ENCODE data around the gene ITCH.

Gene ITCH

GRCh38 chr20:34532756-34533155, 169.7 kb downstream of the ITCH start:
- DNase-seq (ENCODE audit: low read depth): no peak

DNA sequence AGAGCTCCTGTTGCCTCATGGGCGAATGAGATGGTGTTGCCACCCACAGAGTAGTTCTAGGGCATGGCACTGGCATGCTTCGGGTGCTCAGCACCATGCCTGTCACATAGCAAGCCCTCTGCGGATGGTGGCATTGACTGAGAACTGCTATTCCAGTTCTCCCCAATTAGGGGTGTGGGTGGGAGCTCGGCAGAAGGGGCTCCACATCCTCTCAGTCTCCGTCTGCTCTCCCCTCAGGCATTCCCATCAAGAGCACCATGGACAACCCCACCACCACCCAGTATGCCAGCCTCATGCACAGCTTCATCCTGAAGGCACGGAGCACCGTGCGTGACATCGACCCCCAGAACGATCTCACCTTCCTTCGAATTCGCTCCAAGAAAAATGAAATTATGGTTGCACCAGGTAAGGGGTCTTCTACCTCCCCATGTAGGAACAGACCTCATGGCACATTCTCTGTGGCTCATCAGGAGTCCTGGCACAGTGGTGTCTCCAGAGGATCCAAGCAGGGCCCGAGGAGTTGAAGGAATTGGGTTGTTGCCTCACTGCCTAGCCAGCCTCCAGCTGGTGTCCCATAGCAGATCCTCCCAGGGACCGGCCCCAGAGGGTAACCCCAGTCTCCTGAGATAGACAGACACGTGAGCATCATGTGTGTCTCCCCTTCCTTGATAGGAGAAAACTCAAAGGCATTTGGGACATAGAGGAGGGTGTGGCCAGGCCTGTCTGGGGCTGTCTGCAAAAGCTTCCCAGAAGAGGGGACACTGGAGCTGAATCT, 171.5 kb downstream of the ITCH start:
- no peak for DNase-seq (ENCODE audit: low read depth)

GRCh38 chr20:34535301-34535840, 172.3 kb downstream of the ITCH start:
- DNase-seq (ENCODE audit: low read depth): no peak

GRCh38 chr20:34535857-34536256, 172.8 kb downstream of the ITCH start:
- DNase-seq (ENCODE audit: low read depth): no peak

GRCh38 chr20:34536798-34537394, 173.8 kb downstream of the ITCH start:
- DNase-seq (ENCODE audit: low read depth): no peak

DNA sequence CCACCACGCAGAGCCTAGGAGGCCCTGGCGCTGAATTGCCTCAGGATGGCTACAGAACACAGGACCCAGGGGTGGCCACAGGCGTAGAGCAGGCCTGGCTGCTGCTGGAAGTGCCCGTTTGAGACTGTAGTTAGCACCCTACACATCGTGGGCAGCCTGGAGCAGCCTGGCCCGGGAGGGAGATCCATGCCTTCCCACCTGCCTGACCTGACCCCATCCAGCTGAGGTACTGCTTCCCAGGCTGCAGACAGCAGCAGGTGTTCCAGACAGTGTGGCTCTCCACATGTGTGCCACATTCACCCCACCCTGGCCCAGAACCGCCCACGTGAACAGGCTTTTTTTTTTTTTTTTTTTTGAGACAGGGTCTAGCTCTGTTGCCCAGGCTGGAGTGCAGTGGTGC, 174.6 kb downstream of the ITCH start:
- no peak for DNase-seq (ENCODE audit: low read depth)

DNA sequence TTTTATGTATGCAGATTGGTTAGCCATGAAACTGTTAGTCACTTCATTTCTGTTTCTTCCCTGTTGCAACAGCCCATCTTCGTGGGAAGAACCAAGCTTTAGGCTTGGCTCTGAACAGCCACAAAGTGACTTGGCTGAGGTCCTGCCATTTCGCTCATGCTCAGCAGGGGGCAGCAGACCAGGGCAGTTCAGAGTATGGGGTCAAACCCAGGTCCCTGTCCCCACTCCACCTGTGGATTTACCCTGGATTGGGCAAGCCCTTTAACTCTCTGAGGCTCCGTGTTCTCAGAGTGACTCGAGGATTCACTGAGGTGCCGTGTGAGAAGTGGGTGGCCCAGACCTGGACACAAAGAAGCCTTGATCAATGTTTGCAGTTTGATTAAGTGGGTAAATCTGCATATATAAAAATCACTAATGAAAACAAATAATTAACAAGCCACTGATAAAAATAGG, 175.6 kb downstream of the ITCH start:
- no peak for DNase-seq (ENCODE audit: low read depth)

DNA sequence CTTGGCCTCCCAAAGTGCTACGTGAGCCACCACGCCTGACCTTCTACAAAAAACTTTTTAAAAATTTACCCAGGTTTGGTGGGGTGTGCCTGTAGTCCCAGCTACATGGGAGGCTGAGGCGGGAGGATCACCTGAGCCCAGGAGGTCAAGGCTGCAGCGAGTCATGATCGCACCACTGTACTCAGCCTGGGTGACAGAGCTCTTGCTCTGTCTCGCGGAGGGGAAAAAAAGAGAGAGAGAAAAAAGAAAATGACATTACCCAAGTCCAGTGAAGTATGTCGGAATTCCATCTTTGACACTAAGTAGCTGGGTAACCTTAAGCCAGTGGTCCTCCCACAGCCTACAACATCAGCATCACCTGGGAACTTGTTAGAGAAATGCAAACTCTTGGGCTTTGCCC, 176.7 kb downstream of the ITCH start:
- no peak for DNase-seq (ENCODE audit: low read depth)

DNA sequence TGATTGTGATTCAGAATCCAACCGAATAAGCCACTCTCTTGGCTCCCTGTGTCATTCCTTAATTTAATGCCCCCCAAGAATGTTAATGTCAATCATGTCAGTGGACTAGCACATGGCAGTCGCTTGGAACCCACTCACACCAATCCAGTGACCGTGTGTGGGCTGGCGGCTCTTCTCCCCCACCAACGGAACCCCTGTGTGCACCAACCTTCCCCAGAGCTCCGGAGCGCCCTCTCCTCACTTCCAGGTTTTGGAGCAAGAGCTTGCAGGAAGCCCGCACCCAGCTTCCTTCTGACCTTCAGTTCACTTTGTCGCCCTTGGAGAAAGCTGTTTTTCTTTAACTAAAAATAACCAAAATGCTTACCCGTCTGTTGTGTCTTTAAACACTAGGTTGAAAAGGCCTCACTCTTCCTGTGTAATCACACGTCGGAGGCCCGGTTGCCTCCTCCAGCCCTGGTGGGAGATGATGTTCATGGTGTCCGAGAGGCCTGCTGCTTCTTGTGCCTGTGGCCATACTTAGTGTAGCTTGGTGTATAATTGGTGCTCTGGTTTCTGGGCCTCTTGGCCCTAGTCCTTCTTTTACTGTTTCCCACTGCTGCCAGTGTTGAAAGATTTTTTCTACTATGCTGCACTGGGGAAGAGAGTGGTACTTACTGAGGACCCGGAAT, 177.7 kb downstream of the ITCH start:
- no peak for DNase-seq (ENCODE audit: low read depth)

GRCh38 chr20:34541264-34541901, 178.3 kb downstream of the ITCH start:
- no peak for DNase-seq (ENCODE audit: low read depth)

GRCh38 chr20:34541917-34542316, 178.8 kb downstream of the ITCH start:
- DNase-seq (ENCODE audit: low read depth): no peak

GRCh38 chr20:34542439-34542838, 179.4 kb downstream of the ITCH start:
- no peak for DNase-seq (ENCODE audit: low read depth)

DNA sequence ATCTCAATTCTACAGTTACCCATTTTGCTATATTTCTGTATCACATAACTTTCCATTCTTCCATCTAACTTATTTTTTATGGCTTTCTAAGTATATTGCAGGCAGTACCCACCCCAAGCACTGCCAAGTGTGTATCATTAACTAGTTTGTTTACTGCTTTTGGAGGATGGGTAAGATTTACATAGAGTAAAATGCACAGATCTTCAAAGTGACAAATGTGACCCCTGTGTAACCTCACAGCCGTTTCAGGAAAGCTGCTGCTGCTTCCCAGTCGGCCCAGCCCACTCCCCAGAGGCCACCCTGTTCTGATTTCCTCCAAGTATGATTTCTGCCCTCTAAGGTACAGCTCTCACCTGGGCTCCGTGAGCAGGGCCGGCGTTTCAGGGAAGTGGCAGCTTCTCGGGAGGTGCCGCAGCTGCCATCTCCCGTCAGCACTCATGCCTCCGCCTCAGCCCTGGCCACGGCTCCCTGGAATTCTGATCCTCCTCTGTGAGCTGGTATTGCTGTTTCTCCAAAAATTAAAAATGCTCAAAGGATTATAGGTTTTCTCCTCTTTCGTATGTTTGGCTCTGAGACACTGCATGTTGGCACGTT, 180.5 kb downstream of the ITCH start:
- DNase-seq (ENCODE audit: low read depth): no peak

DNA sequence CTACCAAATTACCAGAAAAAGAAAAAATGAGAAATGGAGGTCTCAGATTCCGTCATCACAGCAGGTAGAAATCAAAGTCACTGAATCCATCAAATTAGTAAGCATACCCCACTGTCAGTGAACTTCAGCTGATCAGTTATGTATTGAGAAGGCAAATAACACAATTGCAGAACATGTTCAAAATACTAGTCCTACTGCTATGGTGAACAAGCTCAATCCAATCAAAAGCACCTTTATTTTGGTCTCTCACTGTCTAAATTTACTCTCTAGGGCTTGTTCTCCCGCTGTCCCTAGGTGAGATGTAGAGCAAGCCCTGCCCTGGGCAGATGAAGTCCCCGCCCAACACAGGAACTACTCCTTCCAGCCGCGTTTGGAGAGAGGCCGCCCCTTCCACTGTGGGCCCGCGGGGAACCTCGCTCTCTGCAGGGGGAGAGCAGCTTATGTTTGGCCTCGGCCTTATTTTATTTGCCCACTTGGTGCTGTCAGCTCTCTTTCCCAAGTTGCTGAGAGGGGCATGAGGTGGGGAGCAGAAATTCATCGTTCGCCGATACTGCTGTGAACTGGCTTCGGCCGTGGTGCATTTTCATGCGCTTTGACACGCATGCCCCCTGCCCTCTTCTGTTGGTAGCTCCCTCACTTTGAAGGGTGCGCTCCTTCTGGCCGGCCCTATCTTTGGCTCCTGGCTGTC, 181.2 kb downstream of the ITCH start:
- no peak for DNase-seq (ENCODE audit: low read depth)

- no peak for DNase-seq (ENCODE audit: low read depth)
These were observed 183.7 kb downstream of the ITCH start for GRCh38 chr20:34546751-34547181.

DNA sequence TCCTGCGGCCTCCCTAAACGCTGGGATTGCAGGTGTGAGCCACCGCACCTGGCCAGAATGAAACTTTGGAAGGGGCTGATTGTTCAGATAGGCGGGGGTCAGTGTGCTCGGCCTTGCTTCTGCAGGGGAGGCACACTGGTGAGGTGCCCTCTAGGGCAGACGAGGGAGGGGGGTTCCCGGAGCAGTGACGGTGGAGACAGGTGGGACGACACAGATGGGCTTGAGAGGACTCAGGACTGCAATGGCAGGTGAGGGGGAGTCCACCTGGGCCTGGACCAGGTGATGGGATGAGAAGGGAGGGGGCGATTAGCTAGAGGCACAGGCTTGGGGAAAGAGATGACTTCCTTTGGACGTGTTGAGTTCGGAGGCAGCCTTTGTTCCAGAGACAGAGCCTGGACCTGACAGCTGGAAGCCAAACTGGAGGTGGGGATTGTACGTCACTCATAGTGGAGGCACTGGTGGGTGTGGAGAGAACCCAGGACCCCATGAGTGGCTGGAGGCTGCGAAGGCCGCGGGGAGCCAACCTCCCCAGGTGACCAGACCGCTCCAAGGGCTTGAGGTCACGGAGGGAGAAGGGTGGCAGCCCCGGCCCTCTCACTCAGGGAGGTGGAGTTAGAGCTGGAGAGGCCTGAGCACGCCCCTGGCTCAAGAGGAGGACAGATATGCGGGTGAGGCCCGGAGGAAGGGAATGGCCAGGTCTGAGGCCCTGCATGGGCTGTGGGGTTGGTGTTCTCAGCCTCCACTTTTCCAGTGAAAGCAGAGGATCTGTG, 185.0 kb downstream of the ITCH start:
- DNase-seq (ENCODE audit: low read depth): no peak

- DNase-seq (ENCODE audit: low read depth): no peak
These were observed 186.3 kb downstream of the ITCH start for GRCh38 chr20:34549291-34549928.

- no peak for DNase-seq (ENCODE audit: low read depth)
These were observed 186.8 kb downstream of the ITCH start for GRCh38 chr20:34549929-34550305.

DNA sequence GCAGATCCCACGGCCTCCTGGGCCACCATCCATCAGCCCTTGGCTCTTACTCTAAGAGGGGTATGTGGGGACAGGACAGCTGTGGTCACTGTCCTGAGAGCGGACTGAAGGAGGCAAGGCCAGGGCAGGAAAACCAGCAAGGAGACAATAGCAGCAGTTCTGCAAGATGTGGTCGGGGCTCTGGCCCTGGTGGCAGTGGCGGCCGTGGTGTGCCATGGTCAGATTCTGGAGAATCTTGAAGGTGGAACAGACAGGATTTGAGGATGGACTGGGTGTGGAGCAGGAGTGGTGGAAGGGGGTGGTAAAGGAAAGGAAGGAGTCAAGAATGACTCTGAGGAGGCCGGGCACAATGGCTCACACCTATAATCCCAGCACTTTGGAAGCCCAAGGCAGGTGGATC, 189.5 kb downstream of the ITCH start:
- no peak for DNase-seq (ENCODE audit: low read depth)

- no peak for DNase-seq (ENCODE audit: low read depth)
These were observed 190.3 kb downstream of the ITCH start for GRCh38 chr20:34553366-34553867.

Data from activated gamma-delta T cell treated with anti-CD3 and anti-CD28 coated beads, Interleukin-2, amount 50 U/mL, for 16 hours (primary cell).